HG03432 (cell line): Measurements from ENCODE around the gene ZNF653.
"Not testable (repeated sequence)": the region's sequence is repeated elsewhere in the genome, so short reads cannot be mapped to it uniquely, and the experiment has no call there.

Source experiments
- ATAC-seq: cut with Tn5 transposase; IDR thresholded peaks from one replicate; pipeline ENCODE4 v1.9.1; 2021; ENCODE audit warnings: mild to moderate bottlenecking, moderate library complexity; ENCODE audit not compliant: unreplicated experiment

ZNF653 gene

GRCh38 chr19:11483366-11484111 is 22.1 kb downstream of the ZNF653 start:
- no peak for ATAC-seq

- ATAC-seq: peak; percentile 59
Observed at GRCh38 chr19:11482384-11483050, 23.1 kb downstream of the ZNF653 start.

GRCh38 chr19:11481534-11482383 is 23.9 kb downstream of the ZNF653 start:
- ATAC-seq: peak; percentile 77

GRCh38 chr19:11480715-11481533 is 24.7 kb downstream of the ZNF653 start, which contains the start of gene ELAVL3:
TSS of gene ELAVL3 (minus strand) at chr19:11481046. CDS start at chr19:11480608, 438 bp downstream.
- ATAC-seq: no peak

GRCh38 chr19:11479898-11480714 is 25.5 kb downstream of the ZNF653 start:
- ATAC-seq: no peak

- no peak for ATAC-seq
Observed at GRCh38 chr19:11479090-11479897, 26.3 kb downstream of the ZNF653 start.

GRCh38 chr19:11478167-11479089 is 27.2 kb downstream of the ZNF653 start:
- no peak for ATAC-seq

GRCh38 chr19:11475861-11476260 is 29.8 kb downstream of the ZNF653 start:
- no peak for ATAC-seq

- ATAC-seq: not testable (repeated sequence)
Observed at GRCh38 chr19:11475343-11475742, 30.3 kb downstream of the ZNF653 start.

- no peak for ATAC-seq
Observed at GRCh38 chr19:11473725-11474124, 31.9 kb downstream of the ZNF653 start.

GRCh38 chr19:11468266-11468845 is 37.3 kb downstream of the ZNF653 start:
- not testable (repeated sequence) for ATAC-seq

GRCh38 chr19:11465600-11465999 is 40.0 kb downstream of the ZNF653 start:
- no peak for ATAC-seq

GRCh38 chr19:11464333-11465265 is 41.0 kb downstream of the ZNF653 start:
- ATAC-seq: no peak

- ATAC-seq: no peak
Observed at GRCh38 chr19:11463391-11463790, 42.2 kb downstream of the ZNF653 start.

GRCh38 chr19:11461453-11461852 is 44.2 kb downstream of the ZNF653 start:
- ATAC-seq: no peak

GRCh38 chr19:11460207-11460606 is 45.4 kb downstream of the ZNF653 start:
- ATAC-seq: no peak
